Embryonic facial prominence (tissue), 1 donor: ENCODE results near the gene MAPKAPK5.
"Not testable (repeated sequence)": the region's sequence is repeated elsewhere in the genome, so short reads cannot be mapped to it uniquely, and the experiment has no call there.

ENCODE experiments used
- DNase-seq: peaks from one replicate; pipeline ENCODE4 v3.0.0-alpha.2; 2016; ENCODE audit errors: extremely low spot score

MAPKAPK5 gene

GRCh38 chr12:111886662-111887545 is 44.9 kb downstream of the MAPKAPK5 start:
- no peak for DNase-seq

GRCh38 chr12:111887926-111888745 is 46.1 kb downstream of the MAPKAPK5 start:
- no peak for DNase-seq

GRCh38 chr12:111893287-111893686 is 51.3 kb downstream of the MAPKAPK5 start:
- no peak for DNase-seq

- DNase-seq: no peak
These were observed 52.5 kb downstream of the MAPKAPK5 start for GRCh38 chr12:111894556-111894955.

GRCh38 chr12:111901182-111901581 is 59.2 kb downstream of the MAPKAPK5 start:
- DNase-seq: no peak

GRCh38 chr12:111904446-111904975 is 62.5 kb downstream of the MAPKAPK5 start:
- DNase-seq: no peak

GRCh38 chr12:111905502-111905901 is 63.5 kb downstream of the MAPKAPK5 start:
- no peak for DNase-seq

GRCh38 chr12:111907740-111908139 is 65.7 kb downstream of the MAPKAPK5 start:
- DNase-seq: no peak

GRCh38 chr12:111925171-111925570 is 83.1 kb downstream of the MAPKAPK5 start:
- no peak for DNase-seq

GRCh38 chr12:111926631-111927030 is 84.6 kb downstream of the MAPKAPK5 start:
- DNase-seq: no peak

GRCh38 chr12:111927346-111927745 is 85.3 kb downstream of the MAPKAPK5 start:
- no peak for DNase-seq

- no peak for DNase-seq
These were observed 90.2 kb downstream of the MAPKAPK5 start for GRCh38 chr12:111932241-111932640.

- no peak for DNase-seq
These were observed 94.8 kb downstream of the MAPKAPK5 start for GRCh38 chr12:111936869-111937268.

GRCh38 chr12:111937429-111937828 is 95.4 kb downstream of the MAPKAPK5 start:
- no peak for DNase-seq

GRCh38 chr12:111942557-111942956 is 100.5 kb downstream of the MAPKAPK5 start:
- no peak for DNase-seq

GRCh38 chr12:111943929-111944328 is 101.9 kb downstream of the MAPKAPK5 start:
- no peak for DNase-seq

GRCh38 chr12:111950961-111951676 is 109.1 kb downstream of the MAPKAPK5 start:
- DNase-seq: not testable (repeated sequence)
